Measurements from ENCODE around the gene CRACR2A. TPM values are rescaled to one million over a fixed set of nuclear protein-coding genes. Genes with fewer than 3 reads are reported as not detected.

The CRACR2A gene
- total and polyA plus RNA-seq, 2 of the 8 experiments (the other 6 are each of a cell fraction or from before 2014, with no cell fraction given), result 0.85 to 3.2 TPM

- Histone ChIP-seq H2AK5ac (ENCODE audit: low read depth, low read length) (no peak overlapping the region), H3K4me2 (ENCODE audit: insufficient read depth in 1 of 2, low read depth in 2 of 2, low read length in 2 of 2) (no peak overlapping the region), H2BK5ac (ENCODE audit: low read depth, low read length) (no peak overlapping the region), H2AFZ (ENCODE audit: low read length) (no peak overlapping the region), H3K79me2 (ENCODE audit: control insufficient read depth in 1 of 2, insufficient read depth in 2 of 2, low read length in 2 of 2) (no peaks in the 10 kb centered on the region), H3K18ac (ENCODE audit: extremely low read depth, low read length) (no peak overlapping the region), H2BK12ac (ENCODE audit: low read depth, low read length) (no peak overlapping the region), H3K27ac (ENCODE audit: low read depth, low read length) (no peak overlapping the region), H3K27me3 (replicated peaks in 1 of 4; ENCODE audit: control insufficient read depth in 3 of 4, extremely low read depth in 1 of 4, insufficient read depth in 3 of 4, low read length in 3 of 4) (no peaks in the 10 kb centered on the region; a peak in 2 of 7 replicates), H2BK20ac (ENCODE audit: low read length) (no peak overlapping the region; the same call in 1 of the 2 replicates), H3K4me1 (replicated peaks in 1 of 4; ENCODE audit: control insufficient read depth in 3 of 4, insufficient read depth in 4 of 4, low read length in 3 of 4) (0 out of 7 replicates have a peak, but pooled peaks cover 0 to 2% (median 0%) of the 10 kb centered on the region in 4 experiments), H3K4ac (replicated peaks; ENCODE audit: insufficient read length, low read depth, low read length) (no peak overlapping the region), H3K9ac (replicated peaks in 1 of 4; ENCODE audit: extremely low read depth in 1 of 4, low read depth in 3 of 4, low read length in 3 of 4) (no peak overlapping the region), H3K9me3 (ENCODE audit: insufficient read depth in 2 of 2, low read depth in 1 of 2, low read length in 1 of 2) (no peaks in the 10 kb centered on the region), H4K20me1 (replicated peaks in 1 of 2; ENCODE audit: control insufficient read depth in 1 of 2, insufficient read depth in 2 of 2, low read length in 2 of 2) (no peaks in the 10 kb centered on the region), H3K56ac (replicated peaks; ENCODE audit: insufficient read length, low read depth, low read length) (no peak overlapping the region), H3K36me3 (ENCODE audit: control insufficient read depth in 2 of 4, insufficient read depth in 4 of 4, low read length in 3 of 4) (no peaks in the 10 kb centered on the region), H4K5ac (ENCODE audit: insufficient read length, low read depth, low read length) (no peak overlapping the region), H3K4me3 (ENCODE audit: extremely low read depth in 1 of 4, insufficient read depth in 2 of 4, low read depth in 3 of 4, low read length in 4 of 4) (no peak overlapping the region), H2BK120ac (replicated peaks; ENCODE audit: low read depth, low read length) (no peak overlapping the region), H4K91ac (replicated peaks; ENCODE audit: insufficient read length, low read length) (no peak overlapping the region), H2BK15ac (ENCODE audit: low read length) (no peak overlapping the region), H4K8ac (ENCODE audit: extremely low read depth, insufficient read depth, low read length) (no peak overlapping the region), H3K14ac (ENCODE audit: insufficient read length) (no peak overlapping the region), H3K23me2 (ENCODE audit: low read depth, low read length) (no peaks in the 10 kb centered on the region), H3K79me1 (ENCODE audit: low read depth, low read length) (no peaks in the 10 kb centered on the region), H3K23ac (ENCODE audit: insufficient read length) (no peak overlapping the region)
- DNase-seq (ENCODE audit: low read depth in 1 of 2, low spot score in 2 of 2) (no peak), FAIRE-seq (no peak)
- POLR2A ChIA-PET (ENCODE audit: partially characterized antibody), result interaction anchor here (0.6 to 0.9 kb wide), 2 partner anchors 10 to 11 kb away, joined by 3 read pairs; no protein-coding TSS in a partner anchor
- TF ChIP-seq SIN3A (conservative IDR thresholded peaks at IDR 0.05 in 1 of 2, IDR thresholded peaks at IDR 0.05 in 1 of 2; ENCODE audit: low read depth in 1 of 2, low read length in 2 of 2) (no peak), SUZ12 (IDR thresholded peaks at IDR 0.05; ENCODE audit: low read length) (no peak), HDAC2 (IDR thresholded peaks at IDR 0.05; ENCODE audit: borderline replicate concordance in 1 of 2, low read depth in 2 of 2, low read length in 2 of 2) (no peak), RAD21 (IDR thresholded peaks at IDR 0.05 in 1 of 2, conservative IDR thresholded peaks at IDR 0.05 in 1 of 2; ENCODE audit: low read depth in 2 of 2, low read length in 2 of 2) (no peak), CBX5 (IDR thresholded peaks at IDR 0.05; ENCODE audit: low read depth, low read length) (no peak), TBP (IDR thresholded peaks at IDR 0.05; ENCODE audit: low read depth, low read length) (no peak), TAF7 (optimal IDR thresholded peaks at IDR 0.05; ENCODE audit: borderline replicate concordance, low read depth, low read length) (no peak), CREB1 (IDR thresholded peaks at IDR 0.05) (no peak), NANOG (IDR thresholded peaks at IDR 0.05; ENCODE audit: insufficient read depth, low read depth, low read length, poor library complexity, severe bottlenecking) (no peak), KDM5A (IDR thresholded peaks at IDR 0.05; ENCODE audit: low read length) (no peak), MAFK (IDR thresholded peaks at IDR 0.05; ENCODE audit: low read depth, low read length) (no peak), POLR2A (IDR thresholded peaks at IDR 0.05; ENCODE audit: control extremely low read depth in 1 of 2, low read depth in 2 of 2, low read length in 2 of 2) (no peak), SIRT6 (IDR thresholded peaks at IDR 0.05; ENCODE audit: low read length) (no peak)
- CTCF ChIA-PET (ENCODE audit: partially characterized antibody), result interaction anchor here (0.6 to 3.8 kb wide), 10 partner anchors 9 to 449 kb away, joined by 3 to 21 read pairs (median 4); no protein-coding TSS in a partner anchor
- WGBS, 2 experiments (ENCODE audit: extremely low coverage in 1 of 2, insufficient coverage in 1 of 2, insufficient read length in 1 of 2, insufficient replicate concordance in 2 of 2, low coverage in 1 of 2, low lambda C conversion rate in 2 of 2, missing lambda C conversion rate in 1 of 2), result 97% methylated on average over 11 of the region's 12 CpGs; no CpG with 5 or more reads in 1 of the 2 experiments
These were observed 106.2 kb downstream of the CRACR2A start for GRCh38 chr12:3646561-3647241.
